Activated naive CD8-positive, alpha-beta T cell (primary cell): ENCODE measurements around the gene USP24.

Experiments used
- H3K27ac Mint-ChIP-seq: one replicate; pipeline ENCODE4 v1.8.0; 2021; ENCODE audit warnings: mixed read lengths
- H3K27me3 Mint-ChIP-seq: one replicate; pipeline ENCODE4 v1.8.0; 2021; ENCODE audit warnings: mixed read lengths
- H3K36me3 Mint-ChIP-seq: one replicate; pipeline ENCODE4 v1.8.0; 2021; ENCODE audit warnings: mixed read lengths
- H3K4me1 Mint-ChIP-seq: one replicate; pipeline ENCODE4 v1.8.0; 2021; ENCODE audit warnings: low read depth, mixed read lengths
- H3K4me3 Mint-ChIP-seq: one replicate; pipeline ENCODE4 v1.8.0; 2021; ENCODE audit warnings: mild to moderate bottlenecking, mixed read lengths
- H3K9me3 Mint-ChIP-seq: one replicate; pipeline ENCODE4 v1.8.0; 2021; ENCODE audit warnings: low read depth, mixed read lengths

Gene USP24

GRCh38 chr1:55215194-55216021 is at the start of gene USP24:
Gene USP24 (minus strand): TSS chr1:55215364. CDS start chr1:55215113, 251 bp downstream.
- Mint-ChIP-seq H3K4me3 (peak within 1 kb of the TSS; percentile 98), H3K36me3 (no peaks in the 10 kb centered on the region), H3K9me3 (no peaks in the 10 kb centered on the region), H3K4me1 (peaks cover 66% of the 10 kb centered on the region), H3K27ac (peak within 1 kb of the TSS; percentile 100), H3K27me3 (no peaks in the 10 kb centered on the region)

- Mint-ChIP-seq H3K36me3 (no peaks in the 10 kb centered on the region), H3K9me3 (no peaks in the 10 kb centered on the region), H3K27ac (no peak overlapping the region), H3K4me3 (no peak overlapping the region), H3K4me1 (peaks cover 8% of the 10 kb centered on the region), H3K27me3 (no peaks in the 10 kb centered on the region)
These were observed 47.7 kb upstream of the USP24 start for GRCh38 chr1:55262822-55263221.

- H3K4me1 Mint-ChIP-seq: peaks cover 13% of the 10 kb centered on the region
- no peaks in the 10 kb centered on the region for H3K36me3 Mint-ChIP-seq
- H3K9me3 Mint-ChIP-seq: no peaks in the 10 kb centered on the region
- no peak overlapping the region for H3K4me3 Mint-ChIP-seq
- H3K27ac Mint-ChIP-seq: no peak overlapping the region
- H3K27me3 Mint-ChIP-seq: no peaks in the 10 kb centered on the region
These were observed 44.9 kb upstream of the USP24 start for GRCh38 chr1:55259911-55260609.

- H3K9me3 Mint-ChIP-seq: no peaks in the 10 kb centered on the region
- no peaks in the 10 kb centered on the region for H3K36me3 Mint-ChIP-seq
- no peaks in the 10 kb centered on the region for H3K27me3 Mint-ChIP-seq
- H3K27ac Mint-ChIP-seq: no peak overlapping the region
- peaks cover 13% of the 10 kb centered on the region for H3K4me1 Mint-ChIP-seq
- H3K4me3 Mint-ChIP-seq: peak overlapping the region; percentile 21
These were observed 42.8 kb upstream of the USP24 start for GRCh38 chr1:55257958-55258357.

- peaks cover 3% of the 10 kb centered on the region for H3K36me3 Mint-ChIP-seq
- peaks cover 20% of the 10 kb centered on the region for H3K4me1 Mint-ChIP-seq
- no peak overlapping the region for H3K4me3 Mint-ChIP-seq
- H3K9me3 Mint-ChIP-seq: no peaks in the 10 kb centered on the region
- H3K27me3 Mint-ChIP-seq: no peaks in the 10 kb centered on the region
- no peak overlapping the region for H3K27ac Mint-ChIP-seq
These were observed 40.7 kb upstream of the USP24 start for GRCh38 chr1:55255901-55256300.

GRCh38 chr1:55252942-55253589 is 37.9 kb upstream of the USP24 start:
- Mint-ChIP-seq H3K27me3 (no peaks in the 10 kb centered on the region), H3K4me3 (no peak overlapping the region), H3K27ac (no peak overlapping the region), H3K9me3 (no peaks in the 10 kb centered on the region), H3K4me1 (peaks cover 14% of the 10 kb centered on the region), H3K36me3 (peaks cover 3% of the 10 kb centered on the region)

- Mint-ChIP-seq H3K4me3 (no peak overlapping the region), H3K4me1 (peaks cover 7% of the 10 kb centered on the region), H3K9me3 (no peaks in the 10 kb centered on the region), H3K27ac (no peak overlapping the region), H3K36me3 (peaks cover 3% of the 10 kb centered on the region), H3K27me3 (no peaks in the 10 kb centered on the region)
These were observed 35.4 kb upstream of the USP24 start for GRCh38 chr1:55250399-55251075.

GRCh38 chr1:55249646-55250398 is 34.7 kb upstream of the USP24 start:
- Mint-ChIP-seq H3K4me3 (no peak overlapping the region), H3K27ac (no peak overlapping the region), H3K36me3 (peaks cover 3% of the 10 kb centered on the region), H3K4me1 (peaks cover 7% of the 10 kb centered on the region), H3K27me3 (no peaks in the 10 kb centered on the region), H3K9me3 (no peaks in the 10 kb centered on the region)

GRCh38 chr1:55246896-55247295 is 31.7 kb upstream of the USP24 start:
- H3K27me3 Mint-ChIP-seq: no peaks in the 10 kb centered on the region
- no peak overlapping the region for H3K4me3 Mint-ChIP-seq
- H3K27ac Mint-ChIP-seq: no peak overlapping the region
- no peaks in the 10 kb centered on the region for H3K36me3 Mint-ChIP-seq
- H3K4me1 Mint-ChIP-seq: no peaks in the 10 kb centered on the region
- no peaks in the 10 kb centered on the region for H3K9me3 Mint-ChIP-seq

- no peak overlapping the region for H3K4me3 Mint-ChIP-seq
- H3K4me1 Mint-ChIP-seq: no peaks in the 10 kb centered on the region
- no peaks in the 10 kb centered on the region for H3K36me3 Mint-ChIP-seq
- H3K27ac Mint-ChIP-seq: no peak overlapping the region
- no peaks in the 10 kb centered on the region for H3K9me3 Mint-ChIP-seq
- no peaks in the 10 kb centered on the region for H3K27me3 Mint-ChIP-seq
These were observed 31.2 kb upstream of the USP24 start for GRCh38 chr1:55246331-55246730.

- Mint-ChIP-seq H3K9me3 (no peaks in the 10 kb centered on the region), H3K4me3 (no peak overlapping the region), H3K36me3 (no peaks in the 10 kb centered on the region), H3K27me3 (no peaks in the 10 kb centered on the region), H3K27ac (no peak overlapping the region), H3K4me1 (no peaks in the 10 kb centered on the region)
These were observed 30.6 kb upstream of the USP24 start for GRCh38 chr1:55245781-55246180.

- Mint-ChIP-seq H3K4me3 (no peak overlapping the region), H3K9me3 (no peaks in the 10 kb centered on the region), H3K4me1 (no peaks in the 10 kb centered on the region), H3K27me3 (no peaks in the 10 kb centered on the region), H3K27ac (no peak overlapping the region), H3K36me3 (no peaks in the 10 kb centered on the region)
These were observed 29.4 kb upstream of the USP24 start for GRCh38 chr1:55244476-55245099.

GRCh38 chr1:55243655-55244054 is 28.5 kb upstream of the USP24 start:
- Mint-ChIP-seq H3K36me3 (no peaks in the 10 kb centered on the region), H3K27ac (no peak overlapping the region), H3K4me1 (no peaks in the 10 kb centered on the region), H3K9me3 (no peaks in the 10 kb centered on the region), H3K4me3 (no peak overlapping the region), H3K27me3 (no peaks in the 10 kb centered on the region)

- H3K4me3 Mint-ChIP-seq: no peak overlapping the region
- no peaks in the 10 kb centered on the region for H3K36me3 Mint-ChIP-seq
- H3K4me1 Mint-ChIP-seq: no peaks in the 10 kb centered on the region
- no peaks in the 10 kb centered on the region for H3K9me3 Mint-ChIP-seq
- no peaks in the 10 kb centered on the region for H3K27me3 Mint-ChIP-seq
- H3K27ac Mint-ChIP-seq: no peak overlapping the region
These were observed 24.4 kb upstream of the USP24 start for GRCh38 chr1:55239548-55239947.
